Measurements from ENCODE around the gene PSTPIP1.

The PSTPIP1 gene

DNA sequence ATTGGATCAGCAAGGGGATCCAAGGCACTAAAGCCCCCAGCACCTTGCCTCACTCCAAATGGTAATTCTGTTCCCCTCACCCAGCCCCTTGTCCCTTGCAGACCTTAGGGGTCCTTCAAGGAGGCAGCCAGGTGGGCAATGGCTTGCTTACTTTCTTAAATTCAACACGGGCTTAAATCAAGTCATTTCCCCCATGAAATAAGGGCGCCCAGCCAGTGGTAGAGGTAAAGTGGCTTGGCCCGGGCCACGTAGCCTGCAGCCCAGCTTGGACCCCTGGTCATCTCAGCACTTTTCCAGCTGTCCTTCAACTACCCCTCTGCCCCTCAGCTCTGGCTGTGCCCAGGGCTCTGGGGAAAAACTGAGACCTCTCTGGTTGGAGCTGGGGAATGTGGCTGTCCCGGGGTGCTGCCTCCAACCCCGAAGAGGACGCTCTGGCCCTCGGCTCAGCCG is 1.2 kb downstream of the PSTPIP1 start:
- no peak overlapping the region for H3K4me3 ChIP-seq (ENCODE audit: low read depth, low read length)
- H3K27ac ChIP-seq: no peak overlapping the region
- no peaks in the 10 kb centered on the region for H3K4me1 ChIP-seq
- no peak for TF ChIP-seq CTCF (IDR thresholded peaks at IDR 0.05)
- H3K36me3 ChIP-seq (ENCODE audit: control insufficient read depth, insufficient read depth, low read length): no peaks in the 10 kb centered on the region
- H3K79me2 ChIP-seq: no peaks in the 10 kb centered on the region
- H2AFZ ChIP-seq: no peak overlapping the region
- no peaks in the 10 kb centered on the region for H3K27me3 ChIP-seq (ENCODE audit: control insufficient read depth, insufficient read depth, low read length)
- H3K9ac ChIP-seq: no peak overlapping the region
- H3K9me3 ChIP-seq (ENCODE audit: control insufficient read depth, low read length): no peaks in the 10 kb centered on the region
- no peak overlapping the region for H3K4me2 ChIP-seq (ENCODE audit: low read length)

- TF ChIP-seq CTCF (IDR thresholded peaks at IDR 0.05): no peak
- no peaks in the 10 kb centered on the region for H3K79me2 ChIP-seq
- no peak overlapping the region for H3K4me3 ChIP-seq (ENCODE audit: low read depth, low read length)
Observed at GRCh38 chr15:76996526-76997401, 1.8 kb downstream of the PSTPIP1 start.

DNA sequence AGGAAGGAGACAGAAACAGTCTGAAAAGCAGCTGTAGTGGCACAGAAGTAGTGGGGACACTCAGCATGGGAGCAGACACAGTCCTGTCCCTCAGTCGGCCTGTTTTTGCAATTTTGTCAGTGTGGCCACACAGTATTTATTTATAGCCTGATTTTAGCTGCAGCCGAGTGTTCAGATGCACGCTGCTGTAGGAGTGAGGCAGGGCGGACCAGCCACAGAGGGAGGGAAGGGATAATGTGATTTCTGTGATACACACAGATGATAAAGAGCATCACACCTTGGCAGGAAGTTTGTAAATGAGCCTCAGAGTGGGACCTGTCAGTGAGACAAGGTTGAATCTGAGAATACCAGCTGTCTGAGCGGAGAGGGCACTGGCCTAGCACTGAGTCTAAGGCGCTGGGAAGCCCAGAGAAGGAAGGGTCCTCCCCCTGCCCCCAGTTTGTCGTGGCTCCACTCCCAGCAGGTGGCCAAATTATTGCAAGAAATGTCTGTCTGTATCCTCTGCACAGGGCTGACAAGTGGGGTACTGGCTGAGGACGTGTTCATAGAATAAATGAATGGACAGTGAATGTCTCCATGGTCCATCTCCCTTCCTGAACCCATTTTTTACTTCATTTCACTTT is 3.8 kb downstream of the PSTPIP1 start:
- H3K4me2 ChIP-seq (ENCODE audit: low read length): no peak overlapping the region
- H2AFZ ChIP-seq: no peak overlapping the region
- no peaks in the 10 kb centered on the region for H3K4me1 ChIP-seq
- no peak overlapping the region for H3K9ac ChIP-seq
- no peaks in the 10 kb centered on the region for H3K79me2 ChIP-seq
- no peaks in the 10 kb centered on the region for H3K9me3 ChIP-seq (ENCODE audit: control insufficient read depth, low read length)
- H3K4me3 ChIP-seq (ENCODE audit: low read depth, low read length): no peak overlapping the region
- no peaks in the 10 kb centered on the region for H3K27me3 ChIP-seq (ENCODE audit: control insufficient read depth, insufficient read depth, low read length)
- no peak for TF ChIP-seq CTCF (IDR thresholded peaks at IDR 0.05)
- H3K27ac ChIP-seq: no peak overlapping the region
- no peaks in the 10 kb centered on the region for H3K36me3 ChIP-seq (ENCODE audit: control insufficient read depth, insufficient read depth, low read length)

More at GRCh38 chr15:76996526-76997401, 1.8 kb downstream of the PSTPIP1 start:
- no peaks in the 10 kb centered on the region for H3K36me3 ChIP-seq (ENCODE audit: control insufficient read depth, insufficient read depth, low read length)
- H3K27ac ChIP-seq: no peak overlapping the region
- H3K4me1 ChIP-seq: no peaks in the 10 kb centered on the region
- H3K27me3 ChIP-seq (ENCODE audit: control insufficient read depth, insufficient read depth, low read length): no peaks in the 10 kb centered on the region
- H3K4me2 ChIP-seq (ENCODE audit: low read length): no peak overlapping the region
- no peak overlapping the region for H2AFZ ChIP-seq
- no peak overlapping the region for H3K9ac ChIP-seq
- no peaks in the 10 kb centered on the region for H3K9me3 ChIP-seq (ENCODE audit: control insufficient read depth, low read length)

DNA sequence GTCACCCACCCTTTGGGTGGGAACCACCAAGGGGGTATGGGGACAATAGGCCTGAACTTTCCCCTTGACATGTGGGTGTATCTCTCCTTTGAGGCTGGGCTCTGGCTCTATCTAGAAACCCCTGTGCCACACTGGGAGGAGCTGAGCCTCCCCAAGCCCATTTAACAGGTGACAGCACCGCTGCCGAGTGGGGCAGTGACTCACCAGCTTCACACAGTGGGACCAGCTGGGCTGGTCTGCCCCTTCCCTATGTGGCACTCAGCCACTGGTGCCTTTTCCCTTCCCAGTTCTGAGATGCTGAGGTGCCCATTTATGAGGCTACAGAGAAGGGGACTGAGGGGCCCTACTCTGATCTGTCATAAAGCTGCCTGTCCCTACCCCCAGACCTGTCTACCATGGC is 5.1 kb downstream of the PSTPIP1 start:
- Histone ChIP-seq H3K36me3 (ENCODE audit: control insufficient read depth, insufficient read depth, low read length) (no peaks in the 10 kb centered on the region), H3K27ac (no peak overlapping the region), H3K4me1 (no peaks in the 10 kb centered on the region), H3K79me2 (no peaks in the 10 kb centered on the region), H3K9me3 (ENCODE audit: control insufficient read depth, low read length) (no peaks in the 10 kb centered on the region), H2AFZ (no peak overlapping the region), H3K4me2 (ENCODE audit: low read length) (no peak overlapping the region), H3K27me3 (ENCODE audit: control insufficient read depth, insufficient read depth, low read length) (no peaks in the 10 kb centered on the region), H3K4me3 (ENCODE audit: low read depth, low read length) (no peak overlapping the region), H3K9ac (no peak overlapping the region)
- no peak for TF ChIP-seq CTCF (IDR thresholded peaks at IDR 0.05)

Data from parathyroid adenoma (tissue), 2 donors.